Measurements from ENCODE around the gene NAB1.

DNA sequence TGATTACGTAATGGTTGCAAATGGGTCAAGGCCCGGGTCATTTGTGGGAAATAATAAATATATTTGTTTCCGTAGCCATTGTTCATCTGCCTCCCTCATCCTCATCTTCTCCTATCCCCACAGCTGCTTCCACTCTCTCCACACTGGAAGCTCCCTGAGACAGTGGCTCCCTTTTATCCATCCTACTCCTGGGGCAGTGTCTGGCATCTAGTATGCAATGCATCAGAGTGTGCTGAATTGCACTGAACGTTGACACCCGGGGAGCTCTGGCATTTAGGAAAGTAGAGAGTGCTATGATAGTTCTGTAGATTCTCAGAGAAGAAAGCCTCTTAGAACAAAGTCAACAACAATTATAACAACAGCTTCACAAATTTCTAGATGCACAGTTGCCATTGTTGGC, 45.5 kb upstream of the NAB1 start:
- TF ChIP-seq, protein P1, sequence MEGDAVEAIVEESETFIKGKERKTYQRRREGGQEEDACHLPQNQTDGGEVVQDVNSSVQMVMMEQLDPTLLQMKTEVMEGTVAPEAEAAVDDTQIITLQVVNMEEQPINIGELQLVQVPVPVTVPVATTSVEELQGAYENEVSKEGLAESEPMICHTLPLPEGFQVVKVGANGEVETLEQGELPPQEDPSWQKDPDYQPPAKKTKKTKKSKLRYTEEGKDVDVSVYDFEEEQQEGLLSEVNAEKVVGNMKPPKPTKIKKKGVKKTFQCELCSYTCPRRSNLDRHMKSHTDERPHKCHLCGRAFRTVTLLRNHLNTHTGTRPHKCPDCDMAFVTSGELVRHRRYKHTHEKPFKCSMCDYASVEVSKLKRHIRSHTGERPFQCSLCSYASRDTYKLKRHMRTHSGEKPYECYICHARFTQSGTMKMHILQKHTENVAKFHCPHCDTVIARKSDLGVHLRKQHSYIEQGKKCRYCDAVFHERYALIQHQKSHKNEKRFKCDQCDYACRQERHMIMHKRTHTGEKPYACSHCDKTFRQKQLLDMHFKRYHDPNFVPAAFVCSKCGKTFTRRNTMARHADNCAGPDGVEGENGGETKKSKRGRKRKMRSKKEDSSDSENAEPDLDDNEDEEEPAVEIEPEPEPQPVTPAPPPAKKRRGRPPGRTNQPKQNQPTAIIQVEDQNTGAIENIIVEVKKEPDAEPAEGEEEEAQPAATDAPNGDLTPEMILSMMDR (conservative IDR thresholded peaks at IDR 0.05): no peak
- no peak for TF ChIP-seq EZH2 (IDR thresholded peaks at IDR 0.05; ENCODE audit: low read depth)

Measured in PC-9 (cell line).